HG03469 (cell line): ENCODE results near the gene KRTAP4-3.
"Not testable (repeated sequence)": the region's sequence is repeated elsewhere in the genome, so short reads cannot be mapped to it uniquely, and the experiment has no call there.

Experiments used
- ATAC-seq: cut with Tn5 transposase; IDR thresholded peaks from one replicate; pipeline ENCODE4 v1.9.1; 2021; ENCODE audit warnings: mild to moderate bottlenecking, moderate library complexity, moderate number of reproducible peaks; ENCODE audit not compliant: unreplicated experiment

Gene KRTAP4-3

GRCh38 chr17:41168121-41168520 lies at the start of gene KRTAP4-3:
TSS of gene KRTAP4-3 (minus strand) at chr17:41168221. CDS start at chr17:41168172, 49 bp downstream.
- no peak for ATAC-seq

DNA sequence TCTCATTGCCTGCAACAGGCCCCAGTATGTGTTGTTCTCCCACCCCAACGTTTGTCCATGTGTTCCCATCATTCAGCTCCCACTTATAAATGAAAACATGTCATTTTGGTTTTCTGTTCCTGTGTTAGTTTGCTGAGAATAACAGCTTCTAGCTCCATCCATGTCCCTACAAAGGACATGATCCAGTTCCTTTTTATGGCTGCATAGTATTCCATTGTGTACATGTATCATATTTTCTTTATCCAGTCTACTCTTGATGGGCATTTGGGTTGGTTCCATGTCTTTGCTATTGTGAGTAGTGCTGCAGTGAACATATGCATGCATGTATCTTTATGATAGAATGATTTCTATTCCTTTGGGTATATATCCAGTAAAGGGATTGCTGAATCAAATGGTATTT lies 47.7 kb upstream of the KRTAP4-3 start:
- ATAC-seq, result no peak

DNA sequence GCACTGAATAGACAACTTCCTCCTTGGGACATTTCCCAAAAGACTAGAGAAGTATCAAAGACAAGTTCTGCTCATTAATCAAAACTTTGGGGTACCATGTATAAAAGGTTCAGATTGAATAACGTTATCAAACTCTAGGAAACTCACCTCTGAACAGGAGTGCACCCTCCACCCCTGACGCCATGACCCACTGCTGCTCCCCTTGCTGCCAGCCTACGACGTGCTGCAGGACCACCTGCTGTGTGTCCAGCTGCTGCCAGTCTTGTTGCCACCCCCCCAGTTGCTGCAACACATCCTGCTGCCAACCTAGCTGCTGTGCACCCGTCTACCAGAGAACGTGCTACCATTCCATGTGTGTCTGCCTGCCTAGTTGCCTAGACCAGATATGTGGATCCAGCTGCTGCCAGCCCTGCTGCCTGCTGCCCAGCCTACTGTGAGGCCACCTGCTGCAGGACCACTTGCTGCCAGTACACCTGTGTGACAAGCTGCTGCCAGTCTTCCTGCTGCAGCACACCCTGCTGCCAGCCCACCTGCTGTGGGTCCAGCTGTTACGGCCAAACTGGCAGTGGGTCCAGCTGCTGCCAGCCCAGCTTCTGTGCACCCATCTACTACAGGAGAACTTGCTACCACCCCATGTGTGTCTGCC lies 44.6 kb upstream of the KRTAP4-3 start:
- ATAC-seq, result no peak

- no peak for ATAC-seq
Observed at GRCh38 chr17:41211845-41212466, 43.9 kb upstream of the KRTAP4-3 start.

DNA sequence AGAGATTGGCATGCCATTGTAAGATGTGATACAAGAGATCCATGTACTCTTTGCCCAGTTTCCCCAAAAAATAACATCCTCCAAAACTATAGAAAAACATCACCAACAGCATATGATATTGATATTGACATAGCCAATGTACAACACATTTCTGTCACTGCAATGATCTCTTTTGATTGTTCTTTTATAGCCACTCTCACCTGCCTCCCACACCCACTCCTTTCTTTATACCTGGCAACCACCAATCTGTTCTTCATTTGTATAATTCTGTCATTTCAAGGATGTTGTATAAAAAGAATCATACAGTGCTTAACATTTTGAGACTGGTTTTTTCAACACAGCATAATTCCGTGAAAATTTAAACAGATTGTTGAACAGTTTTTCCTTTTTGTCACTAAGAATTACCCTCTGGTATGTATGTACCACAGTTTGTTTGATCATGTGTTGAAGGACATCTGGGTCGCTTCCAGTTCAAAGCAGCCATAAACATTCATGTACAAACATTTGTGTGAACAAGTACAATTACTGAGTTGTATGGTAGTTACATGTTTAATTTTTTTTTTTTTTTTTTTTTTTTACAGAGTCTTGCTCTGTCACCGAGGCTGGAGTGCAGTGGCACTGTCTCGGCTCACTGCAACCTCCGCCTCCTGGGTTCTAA lies 31.5 kb upstream of the KRTAP4-3 start:
- ATAC-seq, result no peak

- ATAC-seq, result no peak
Observed at GRCh38 chr17:41196068-41196467, 28.0 kb upstream of the KRTAP4-3 start.

- no peak for ATAC-seq
Observed at GRCh38 chr17:41190328-41190727, 22.3 kb upstream of the KRTAP4-3 start.

DNA sequence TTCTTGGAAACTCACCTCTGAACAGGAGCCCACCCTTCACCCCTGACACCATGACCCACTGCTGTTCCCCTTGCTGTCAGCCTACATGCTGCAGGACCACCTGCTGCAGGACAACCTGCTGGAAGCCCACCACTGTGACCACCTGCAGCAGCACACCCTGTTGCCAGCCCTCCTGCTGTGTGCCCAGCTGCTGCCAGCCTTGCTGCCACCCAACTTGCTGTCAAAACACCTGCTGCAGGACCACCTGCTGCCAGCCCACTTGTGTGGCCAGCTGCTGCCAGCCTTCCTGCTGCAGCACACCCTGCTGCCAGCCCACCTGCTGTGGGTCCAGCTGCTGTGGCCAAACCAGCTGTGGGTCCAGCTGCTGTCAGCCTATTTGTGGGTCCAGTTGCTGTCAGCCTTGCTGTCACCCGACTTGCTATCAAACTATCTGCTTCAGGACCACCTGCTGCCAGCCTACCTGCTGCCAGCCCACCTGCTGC lies 21.9 kb upstream of the KRTAP4-3 start, which contains the start of gene KRTAP9-1:
Gene KRTAP9-1, plus strand, starts transcription at position 51 of the 482 bp plus-strand sequence. Its CDS starts 0 bp downstream, at position 51.
- not testable (repeated sequence) for ATAC-seq

GRCh38 chr17:41186872-41187271 lies 18.9 kb upstream of the KRTAP4-3 start:
- ATAC-seq, result no peak

DNA sequence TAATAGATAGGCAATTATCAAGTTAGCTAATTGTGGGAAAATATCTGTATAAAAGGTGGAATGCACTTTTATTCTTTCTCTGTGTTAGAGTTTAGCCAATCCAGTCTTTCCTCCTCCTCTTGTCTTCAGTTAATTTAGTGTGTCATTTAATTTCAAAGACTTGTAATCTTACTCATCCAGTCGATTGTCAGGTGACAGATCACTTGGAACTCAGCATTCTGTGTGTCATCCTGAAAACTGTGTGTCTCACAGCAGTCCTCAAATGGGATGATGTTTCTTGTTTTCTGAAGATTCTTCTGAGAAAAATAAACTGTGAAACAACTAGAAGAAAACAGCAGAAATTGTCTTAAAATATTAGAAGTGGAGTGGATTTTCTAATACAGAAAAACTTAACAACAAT lies 17.0 kb upstream of the KRTAP4-3 start:
- no peak for ATAC-seq

DNA sequence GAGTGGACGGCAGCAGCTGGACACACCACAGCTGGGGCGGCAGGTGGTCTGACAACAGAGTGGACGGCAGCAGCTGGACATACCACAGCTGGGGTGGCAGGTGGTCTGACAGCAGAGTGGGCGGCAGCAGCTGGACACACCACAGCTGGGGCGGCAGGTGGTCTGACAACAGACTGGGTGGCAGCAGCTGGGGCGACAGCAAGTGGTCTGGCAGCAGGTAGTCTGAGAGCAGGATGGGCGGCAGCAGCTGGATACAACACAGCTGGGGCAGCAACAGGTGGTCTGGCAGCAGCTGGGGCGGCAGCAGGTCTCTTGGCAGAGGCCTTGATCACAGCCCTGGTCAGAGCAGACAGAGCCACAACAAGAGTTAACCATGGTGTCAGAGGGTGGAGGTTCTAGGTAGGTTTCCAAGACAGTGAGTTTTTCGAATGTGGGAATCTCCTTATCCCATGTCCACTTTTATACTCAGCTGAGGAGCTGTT lies 16.5 kb upstream of the KRTAP4-3 start, which contains the start of gene KRTAP4-1:
Gene KRTAP4-1, minus strand, starts transcription at position 432 of the 482 bp plus-strand sequence. Its CDS starts 57 bp downstream, at position 375.
- ATAC-seq, result no peak

DNA sequence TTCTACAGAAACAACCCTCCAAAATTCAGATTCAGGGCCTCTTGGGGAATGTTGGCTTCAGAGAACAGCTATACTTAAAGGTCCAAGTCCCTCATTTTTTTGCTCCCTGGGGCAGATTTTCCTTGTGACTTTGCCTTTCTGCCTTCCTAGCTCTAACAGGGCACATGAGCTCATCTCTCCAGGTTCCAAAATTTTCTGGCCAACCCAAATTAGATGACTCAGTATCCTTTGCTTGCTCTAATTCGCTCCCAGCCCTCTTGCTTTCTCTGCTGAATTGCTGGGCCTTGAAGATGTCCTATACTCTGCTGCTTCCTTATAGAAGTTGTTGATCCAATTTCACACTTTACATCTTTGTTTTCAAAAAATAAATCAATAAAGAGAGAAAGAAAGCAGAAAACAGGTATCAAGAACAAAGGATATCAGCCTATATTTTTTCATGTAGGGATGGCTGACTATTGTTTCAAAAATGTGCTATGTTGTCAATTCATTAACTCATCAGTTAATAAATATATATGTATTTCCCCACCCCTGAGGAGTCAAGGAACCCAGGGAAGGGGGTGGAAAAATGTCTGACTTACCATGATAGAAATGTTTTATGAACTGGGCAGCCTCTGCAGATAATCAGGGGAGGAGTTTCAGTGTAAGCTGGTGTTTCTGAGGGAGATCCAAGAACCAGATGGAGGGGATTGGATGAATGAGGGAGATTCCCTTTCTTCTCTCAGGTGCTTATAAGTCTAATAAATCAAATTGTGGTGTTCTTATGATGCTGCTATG lies 11.0 kb upstream of the KRTAP4-3 start:
- ATAC-seq, result no peak

GRCh38 chr17:41178341-41178740 lies 10.3 kb upstream of the KRTAP4-3 start:
- no peak for ATAC-seq

DNA sequence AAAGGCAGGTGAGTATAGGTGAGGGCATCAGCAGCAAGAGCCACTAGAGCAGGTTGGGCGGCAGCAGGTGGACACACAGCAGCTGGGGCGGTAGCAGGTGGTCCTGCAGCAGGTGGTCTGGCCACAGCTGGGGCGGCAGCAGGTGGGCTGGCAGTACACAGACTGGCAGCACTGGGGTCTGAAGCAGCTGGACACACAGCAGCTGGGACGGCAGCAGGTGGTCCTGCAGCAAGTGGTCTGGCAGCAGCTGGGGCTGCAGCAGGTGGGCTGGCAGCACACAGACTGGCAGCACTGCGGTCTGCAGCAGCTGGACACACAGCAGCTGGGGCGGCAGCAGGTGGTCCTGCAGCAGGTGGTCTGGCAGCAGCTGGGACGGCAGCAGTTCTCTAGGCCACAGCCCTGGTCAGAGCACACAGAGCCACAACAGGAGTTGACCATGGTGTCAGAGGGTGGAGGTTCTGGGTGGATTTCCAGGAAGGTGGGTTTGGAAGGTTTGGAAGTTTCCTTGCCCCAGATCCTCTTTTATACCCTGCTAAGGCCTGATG lies 9.8 kb upstream of the KRTAP4-3 start, which contains the start of gene KRTAP4-2:
Gene KRTAP4-2, minus strand, starts transcription at position 495 of the 545 bp plus-strand sequence. Its CDS starts 57 bp downstream, at position 438.
- ATAC-seq, result no peak

GRCh38 chr17:41176744-41177387 lies 8.8 kb upstream of the KRTAP4-3 start:
- no peak for ATAC-seq

GRCh38 chr17:41171886-41172285 lies 3.9 kb upstream of the KRTAP4-3 start:
- no peak for ATAC-seq

- ATAC-seq, result no peak
Observed at GRCh38 chr17:41167561-41167960, 460 bp downstream of the KRTAP4-3 start.

GRCh38 chr17:41163828-41164227 lies 4.2 kb downstream of the KRTAP4-3 start:
- no peak for ATAC-seq

DNA sequence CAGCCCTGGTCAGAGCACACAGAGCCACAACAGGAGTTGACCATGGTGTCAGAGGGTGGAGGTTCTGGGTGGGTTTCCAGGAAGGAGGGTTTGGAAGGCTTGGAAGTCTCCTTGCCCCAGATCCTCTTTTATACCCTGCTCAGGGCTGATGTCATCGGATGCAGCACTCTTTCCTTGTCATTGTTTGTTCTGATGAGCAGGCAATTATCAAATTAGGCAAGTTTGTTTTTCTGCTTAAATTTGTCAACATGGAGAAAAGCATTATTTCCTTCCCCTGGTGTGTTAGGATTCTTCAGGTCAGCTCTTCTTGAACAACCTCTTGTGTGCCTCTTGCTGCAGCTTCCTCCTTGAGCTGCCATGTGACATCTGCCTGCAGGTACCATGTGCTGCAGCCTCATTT lies 7.4 kb downstream of the KRTAP4-3 start, which contains the start of gene KRTAP4-4:
Gene KRTAP4-4, minus strand, starts transcription at position 101 of the 400 bp plus-strand sequence. Its CDS starts 57 bp downstream, at position 44.
- no peak for ATAC-seq

GRCh38 chr17:41160190-41160589 lies 7.8 kb downstream of the KRTAP4-3 start:
- ATAC-seq, result not testable (repeated sequence)
